ENCODE measurements around the gene SYT7. TPM values are rescaled to one million over a fixed set of nuclear protein-coding genes. Genes with fewer than 3 reads are reported as not detected.

The SYT7 gene
- total and polyA plus RNA-seq, 2 of the 4 experiments (the other 2 are of a cell fraction) = under 0.01 to 0.19 TPM

DNA sequence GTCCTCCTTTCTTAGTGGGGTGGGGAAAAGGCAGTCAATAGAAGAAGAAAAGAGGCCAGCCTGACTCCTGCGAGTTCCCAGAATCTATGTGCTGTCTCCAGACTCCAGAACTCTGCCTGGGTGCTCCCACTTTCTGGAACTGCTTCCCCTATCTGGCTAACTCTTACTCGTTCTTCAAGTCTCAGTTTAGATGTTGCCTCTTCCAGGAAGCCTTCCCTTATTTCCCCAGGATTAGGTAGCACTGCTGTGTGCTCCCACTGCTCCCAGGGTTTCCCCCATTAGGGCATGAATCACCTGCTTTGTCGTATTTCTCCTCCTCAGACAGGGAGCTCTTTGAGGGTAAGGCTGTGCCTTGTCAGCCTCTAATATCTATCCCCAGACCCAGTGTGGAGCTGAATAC lies 17.5 kb upstream of the SYT7 start:
- POLR2A ChIA-PET (ENCODE audit: unreplicated experiment) = no interaction called here

More for the DNA sequence above, 17.5 kb upstream of the SYT7 start:
- H2AFZ ChIP-seq (replicated peaks; ENCODE audit: low read length, poor library complexity) = no peak overlapping the region
- no peak overlapping the region for H3K9ac ChIP-seq (ENCODE audit: low read depth, low read length)
- no peak overlapping the region for H3K18ac ChIP-seq (ENCODE audit: low read depth, low read length)
- no peak overlapping the region for H2AK9ac ChIP-seq (replicated peaks; ENCODE audit: low read depth, low read length, poor library complexity)
- TF ChIP-seq RCOR1 (IDR thresholded peaks at IDR 0.05; ENCODE audit: insufficient replicate concordance, low read length) (no peak), CHD1 (IDR thresholded peaks at IDR 0.05; ENCODE audit: low read depth, low read length) (no peak)
- no peak overlapping the region for H4K8ac ChIP-seq (ENCODE audit: low read depth in 2 of 2, low read length in 2 of 2)
- CTCF ChIA-PET = interaction anchor here (0.6 to 1.2 kb wide), 2 partner anchors 18 to 82 kb away, joined by 3 read pairs; no protein-coding TSS in a partner anchor
- DNase-seq (no peak), ATAC-seq (ENCODE audit: low read depth) (no peak)
- intact Hi-C loops (cut with micrococcal nuclease) = no loop called here
- no peak overlapping the region for H3K56ac ChIP-seq (ENCODE audit: extremely low read depth, insufficient read depth, low read length)
- peaks cover 37% of the 10 kb centered on the region for H3K27me3 ChIP-seq (ENCODE audit: control insufficient read depth, insufficient read depth, low read length)
- H3K4me3 ChIP-seq (ENCODE audit: insufficient read depth, low read depth, low read length) = no peak overlapping the region
- in situ Hi-C loops (cut with MboI; ENCODE audit: low sequenced_read_pairs) = no loop called here
- no peaks in the 10 kb centered on the region for H3K79me1 ChIP-seq (ENCODE audit: low read depth in 1 of 2, low read length in 2 of 2)
- H2AK5ac ChIP-seq (ENCODE audit: low read depth, low read length) = no peak overlapping the region
- H3K14ac ChIP-seq (replicated peaks; ENCODE audit: low read depth, low read length) = no peak overlapping the region
- H3K9me1 ChIP-seq (ENCODE audit: insufficient read depth, low read length) = no peaks in the 10 kb centered on the region; the same call in 1 of the 2 replicates
- WGBS, 2 experiments (ENCODE audit: extremely low coverage in 2 of 2, insufficient read length in 1 of 2) = 20% methylated on average over 1 of the region's 3 CpGs; no CpG with 5 or more reads in 1 of the 2 experiments
- no peaks in the 10 kb centered on the region; the same call in 1 of the 2 replicates for H4K20me1 ChIP-seq (ENCODE audit: insufficient read depth, low read length)
- no peaks in the 10 kb centered on the region for H3K36me3 ChIP-seq (ENCODE audit: control insufficient read depth, insufficient read depth, low read length)
- no peak overlapping the region for H2BK20ac ChIP-seq (ENCODE audit: low read depth, low read length)
- peaks cover 8% of the 10 kb centered on the region; the same call in 1 of the 2 replicates for H3K4me1 ChIP-seq (ENCODE audit: control insufficient read depth, insufficient read depth, low read length)
- no peak overlapping the region for H2BK120ac ChIP-seq (ENCODE audit: low read depth, low read length)
- no peak overlapping the region for H3K4me2 ChIP-seq (ENCODE audit: low read depth, low read length)
- no peak overlapping the region for H2BK5ac ChIP-seq (ENCODE audit: low read depth, low read length, poor library complexity, severe bottlenecking)
- dilution Hi-C loops (cut with HindIII; ENCODE audit: low sequenced_read_pairs, unreplicated experiment) = no loop called here
- H3K23ac ChIP-seq (ENCODE audit: low read depth, low read length) = no peak overlapping the region
- H3K9me3 ChIP-seq (ENCODE audit: control insufficient read depth, insufficient read depth, low read length) = no peaks in the 10 kb centered on the region
- no peak overlapping the region for H3K27ac ChIP-seq (ENCODE audit: insufficient read depth, low read length)
- H4K91ac ChIP-seq (ENCODE audit: insufficient read depth, low read depth, low read length) = no peak overlapping the region
- H2BK15ac ChIP-seq (ENCODE audit: low read depth, low read length) = no peak overlapping the region
- no TSS peak for BruUV-seq (replicated peaks)
- H3K4ac ChIP-seq (ENCODE audit: low read depth, low read length) = no peak overlapping the region
- no peak overlapping the region for H4K5ac ChIP-seq (ENCODE audit: low read depth, low read length)

All from IMR-90 (cell line).